ENCODE data around the gene FAM78A. TPM values are rescaled to one million over a fixed set of nuclear protein-coding genes. Genes with fewer than 3 reads are reported as not detected.

Gene FAM78A
- total and polyA plus RNA-seq, 11 donors = 13.6 to 37.9 (median 33.4) TPM

- WGBS, 4 donors = 86 to 97% (median 90%) methylated on average over 10 to 12 of the region's 12 CpGs
- DNase-seq (peak in 3 of 5 donors; percentile 14 to 26 (median 18)), ATAC-seq (no peak)
- intact Hi-C loops (cut with DNase I) = no loop called here
- Histone ChIP-seq H3K4me3 (no peak overlapping the region), H3K4me1 (peaks cover 0 to 71% (median 44%) of the 10 kb centered on the region in 12 donors), H3K27ac (peak overlapping the region in 2 of 12 donors; percentile 20 to 41), H3K27me3 (no peaks in the 10 kb centered on the region), H3K9me3 (no peaks in the 10 kb centered on the region), H3K36me3 (peaks cover 0 to 56% (median 41%) of the 10 kb centered on the region in 9 donors)
- TF ChIP-seq, protein P1, sequence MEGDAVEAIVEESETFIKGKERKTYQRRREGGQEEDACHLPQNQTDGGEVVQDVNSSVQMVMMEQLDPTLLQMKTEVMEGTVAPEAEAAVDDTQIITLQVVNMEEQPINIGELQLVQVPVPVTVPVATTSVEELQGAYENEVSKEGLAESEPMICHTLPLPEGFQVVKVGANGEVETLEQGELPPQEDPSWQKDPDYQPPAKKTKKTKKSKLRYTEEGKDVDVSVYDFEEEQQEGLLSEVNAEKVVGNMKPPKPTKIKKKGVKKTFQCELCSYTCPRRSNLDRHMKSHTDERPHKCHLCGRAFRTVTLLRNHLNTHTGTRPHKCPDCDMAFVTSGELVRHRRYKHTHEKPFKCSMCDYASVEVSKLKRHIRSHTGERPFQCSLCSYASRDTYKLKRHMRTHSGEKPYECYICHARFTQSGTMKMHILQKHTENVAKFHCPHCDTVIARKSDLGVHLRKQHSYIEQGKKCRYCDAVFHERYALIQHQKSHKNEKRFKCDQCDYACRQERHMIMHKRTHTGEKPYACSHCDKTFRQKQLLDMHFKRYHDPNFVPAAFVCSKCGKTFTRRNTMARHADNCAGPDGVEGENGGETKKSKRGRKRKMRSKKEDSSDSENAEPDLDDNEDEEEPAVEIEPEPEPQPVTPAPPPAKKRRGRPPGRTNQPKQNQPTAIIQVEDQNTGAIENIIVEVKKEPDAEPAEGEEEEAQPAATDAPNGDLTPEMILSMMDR (IDR thresholded peaks at IDR 0.05) = no peak
- TF ChIP-seq POLR2A (IDR thresholded peaks at IDR 0.05) = no peak
These were observed 16.8 kb downstream of the FAM78A start for GRCh38 chr9:131259432-131259898.

DNA sequence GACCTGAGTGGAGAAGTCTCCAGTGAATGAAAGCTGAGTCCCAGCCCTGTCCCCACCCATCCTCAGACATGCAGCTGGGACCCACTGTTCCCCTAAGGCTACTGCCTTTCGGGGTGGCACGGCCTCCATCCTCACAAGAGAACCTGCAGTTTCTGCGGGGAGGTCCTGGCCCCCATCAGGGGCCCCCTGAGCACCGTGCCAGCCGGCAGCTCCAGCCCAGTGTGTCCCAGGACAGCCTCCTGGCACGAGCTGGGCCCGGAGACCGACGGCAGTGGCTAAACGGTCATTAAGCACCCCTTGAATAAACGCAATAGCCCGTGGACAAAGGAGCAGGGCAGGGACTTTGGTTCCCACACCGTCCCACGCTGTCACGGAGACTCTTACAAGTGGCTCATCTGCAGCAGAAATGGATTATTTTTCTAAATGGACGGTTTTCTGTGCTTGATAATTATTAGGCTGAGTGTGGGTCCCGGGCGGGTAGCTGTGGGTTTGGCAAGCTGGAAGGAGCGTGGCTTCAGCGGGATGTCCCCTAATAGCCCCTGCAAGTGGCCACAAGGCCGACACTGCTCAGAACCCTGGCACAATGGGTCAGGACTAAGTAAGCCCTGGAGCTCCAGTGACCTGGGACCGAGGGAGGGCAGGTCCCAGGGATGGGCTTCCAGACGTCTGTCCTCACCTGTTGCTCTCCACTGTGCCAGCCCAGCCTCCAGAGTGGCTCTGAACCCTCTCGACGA lies 17.4 kb downstream of the FAM78A start:
- Histone ChIP-seq H3K27ac (peak overlapping the region in 7 of 12 donors; percentile 7 to 97 (median 30)), H3K4me1 (peaks cover 0 to 71% (median 42%) of the 10 kb centered on the region in 12 donors), H3K4me3 (no peak overlapping the region), H3K9me3 (no peaks in the 10 kb centered on the region), H3K27me3 (no peaks in the 10 kb centered on the region), H3K36me3 (peaks cover 0 to 56% (median 41%) of the 10 kb centered on the region in 9 donors)
- no peak for TF ChIP-seq POLR2A (IDR thresholded peaks at IDR 0.05)
- TF ChIP-seq, protein P1 (IDR thresholded peaks at IDR 0.05) = no peak
- peak in 4 of 5 donors; percentile 14 to 49 (median 27) for DNase-seq
- WGBS, 4 donors = 63 to 86% (median 68%) methylated on average over 20 to 25 of the region's 25 CpGs
- no peak for ATAC-seq
- intact Hi-C loops (cut with DNase I) = no loop called here

DNA sequence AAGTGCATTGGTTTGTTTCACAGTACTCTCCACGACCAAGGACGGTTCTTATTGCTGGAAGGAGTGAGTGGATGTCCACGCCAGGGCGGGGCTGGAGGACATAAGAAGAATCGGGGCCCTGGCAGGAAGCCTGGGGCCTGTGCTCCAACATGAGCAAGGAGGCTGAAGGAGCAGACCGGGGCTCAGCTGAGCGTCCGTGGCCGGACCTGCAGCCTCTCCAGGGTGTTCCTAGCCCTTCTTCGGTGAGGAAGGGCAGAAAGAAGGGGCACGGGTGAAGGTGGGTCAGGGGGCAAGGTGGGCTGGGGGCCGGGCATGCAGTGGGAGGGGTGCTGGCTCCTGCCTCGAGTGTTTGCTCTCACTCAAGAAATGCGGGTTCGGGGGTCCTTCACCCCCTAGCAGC lies 18.1 kb downstream of the FAM78A start:
- H3K9me3 ChIP-seq = no peaks in the 10 kb centered on the region
- intact Hi-C loops (cut with DNase I) = no loop called here
- no peak overlapping the region for H3K4me3 ChIP-seq
- TF ChIP-seq POLR2A (IDR thresholded peaks at IDR 0.05) = no peak
- TF ChIP-seq, protein P1 (IDR thresholded peaks at IDR 0.05) = no peak
- H3K36me3 ChIP-seq = peaks cover 0 to 53% (median 41%) of the 10 kb centered on the region in 9 donors
- H3K27me3 ChIP-seq = no peaks in the 10 kb centered on the region
- DNase-seq = peak in 4 of 5 donors; percentile 37 to 78 (median 64)
- no peak for ATAC-seq
- H3K27ac ChIP-seq = peak overlapping the region in 7 of 12 donors; percentile 7 to 97 (median 30)
- 44 to 67% (median 61%) methylated on average over 13 to 15 of the region's 15 CpGs for WGBS, 4 donors
- peaks cover 0 to 71% (median 42%) of the 10 kb centered on the region in 12 donors for H3K4me1 ChIP-seq

DNA sequence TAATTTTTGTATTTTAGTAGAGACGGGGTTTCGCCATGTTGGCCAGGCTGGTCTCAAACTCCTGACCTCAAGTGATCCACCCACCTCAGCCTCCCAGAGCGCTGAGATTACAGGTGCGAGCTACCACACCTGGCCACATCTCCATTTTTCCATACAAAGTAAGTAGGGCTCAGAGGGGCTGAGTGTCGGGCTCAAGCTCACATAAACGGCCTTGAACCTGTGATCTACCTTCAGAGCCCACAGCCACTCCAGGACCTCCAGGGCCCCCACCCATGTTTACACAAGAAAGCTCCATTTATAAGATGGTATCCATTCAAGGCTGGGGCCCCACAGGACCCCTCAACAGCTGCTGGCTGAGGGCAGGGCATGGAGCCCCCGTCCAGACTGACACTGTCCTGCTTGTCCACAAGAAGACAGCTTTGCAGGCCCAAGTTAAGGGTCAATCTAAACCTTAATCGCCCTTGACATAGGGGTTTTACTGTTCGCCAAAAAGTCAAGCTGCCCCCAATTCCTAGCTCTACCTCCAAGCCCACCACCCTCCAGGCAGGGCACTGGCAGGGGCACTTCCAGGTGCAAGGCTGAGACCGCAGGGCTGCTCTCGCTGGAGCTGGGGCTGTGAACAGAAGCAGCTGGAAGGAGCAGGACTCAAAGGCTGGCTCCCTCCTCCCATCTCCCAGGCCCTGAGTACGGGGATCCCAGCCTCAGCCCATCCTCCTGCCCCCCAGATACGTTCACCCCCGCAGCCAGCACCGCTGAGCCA lies 18.9 kb downstream of the FAM78A start:
- ATAC-seq (no peak), DNase-seq (peak in 3 of 5 donors; percentile 17 to 22 (median 19))
- H3K4me1 ChIP-seq = peaks cover 0 to 68% (median 41%) of the 10 kb centered on the region in 12 donors
- WGBS, 4 donors = 89 to 94% (median 93%) methylated on average over 15 of the region's 15 CpGs
- no peak overlapping the region for H3K4me3 ChIP-seq
- H3K36me3 ChIP-seq = peaks cover 0 to 45% (median 35%) of the 10 kb centered on the region in 9 donors
- H3K27ac ChIP-seq = peak overlapping the region in 8 of 12 donors; percentile 30 to 97 (median 74)
- TF ChIP-seq POLR2A (IDR thresholded peaks at IDR 0.05) = no peak
- TF ChIP-seq, protein P1 (IDR thresholded peaks at IDR 0.05) = no peak
- no peaks in the 10 kb centered on the region for H3K9me3 ChIP-seq
- H3K27me3 ChIP-seq = no peaks in the 10 kb centered on the region
- intact Hi-C loops (cut with DNase I) = no loop called here
